Nephron (organoid): ENCODE results near the gene FARP1.

Source experiments
- H3K27ac Mint-ChIP-seq, 3 experiments: 2 replicates each; pipeline ENCODE4 v1.8.0; 2020; ENCODE audit warnings: mixed read lengths in 3 of 3, mild to moderate bottlenecking in 2 of 3, moderate library complexity in 1 of 3
- H3K27me3 Mint-ChIP-seq: 2 replicates; pipeline ENCODE4 v1.8.0; 2021; ENCODE audit warnings: low read depth, mild to moderate bottlenecking, moderate library complexity, mixed read lengths
- H3K36me3 Mint-ChIP-seq: 2 replicates; pipeline ENCODE4 v1.8.0; 2020; ENCODE audit warnings: low read depth, mixed read lengths
- H3K4me1 Mint-ChIP-seq: 2 replicates; pipeline ENCODE4 v1.8.0; 2020; ENCODE audit warnings: mixed read lengths
- H3K4me3 Mint-ChIP-seq, 3 experiments: 2 replicates each; pipeline ENCODE4 v1.8.0; 2020; ENCODE audit warnings: mild to moderate bottlenecking in 3 of 3, mixed read lengths in 3 of 3, moderate library complexity in 2 of 3
- H3K9me3 Mint-ChIP-seq: 2 replicates; pipeline ENCODE4 v1.8.0; 2020; ENCODE audit warnings: mixed read lengths
- CTCF ChIP-seq, 3 experiments: fragments of 200-600 bp; sonication (generic); IDR thresholded peaks; one replicate each; pipeline ENCODE4 v1.5.0; 2021; ENCODE audit warnings: antibody characterized with exemption in 3 of 3; ENCODE audit not compliant: unreplicated experiment in 3 of 3

The FARP1 gene

GRCh38 chr13:98141091-98141490 is 1.8 kb upstream of the FARP1 start:
- H3K36me3 Mint-ChIP-seq, result no peaks in the 10 kb centered on the region
- no peak for TF ChIP-seq CTCF (IDR thresholded peaks at IDR 0.05; ENCODE audit: unreplicated experiment in 3 of 3)
- H3K4me1 Mint-ChIP-seq, result peaks cover 20% of the 10 kb centered on the region
- peak overlapping the region in 2 of 3 experiments; percentile 65 to 78 for H3K27ac Mint-ChIP-seq
- peak overlapping the region; percentile 81 to 86 (median 84) for H3K4me3 Mint-ChIP-seq
- H3K27me3 Mint-ChIP-seq, result peaks cover 5% of the 10 kb centered on the region
- H3K9me3 Mint-ChIP-seq, result no peaks in the 10 kb centered on the region

GRCh38 chr13:98141509-98142379 is 1.1 kb upstream of the FARP1 start:
- Mint-ChIP-seq H3K9me3 (no peaks in the 10 kb centered on the region), H3K27ac (peak overlapping the region; percentile 65 to 78 (median 78)), H3K27me3 (peaks cover 5% of the 10 kb centered on the region), H3K4me3 (peak overlapping the region; percentile 81 to 86 (median 84)), H3K36me3 (no peaks in the 10 kb centered on the region), H3K4me1 (peaks cover 24% of the 10 kb centered on the region)
- no peak for TF ChIP-seq CTCF (IDR thresholded peaks at IDR 0.05; ENCODE audit: unreplicated experiment in 3 of 3)

DNA sequence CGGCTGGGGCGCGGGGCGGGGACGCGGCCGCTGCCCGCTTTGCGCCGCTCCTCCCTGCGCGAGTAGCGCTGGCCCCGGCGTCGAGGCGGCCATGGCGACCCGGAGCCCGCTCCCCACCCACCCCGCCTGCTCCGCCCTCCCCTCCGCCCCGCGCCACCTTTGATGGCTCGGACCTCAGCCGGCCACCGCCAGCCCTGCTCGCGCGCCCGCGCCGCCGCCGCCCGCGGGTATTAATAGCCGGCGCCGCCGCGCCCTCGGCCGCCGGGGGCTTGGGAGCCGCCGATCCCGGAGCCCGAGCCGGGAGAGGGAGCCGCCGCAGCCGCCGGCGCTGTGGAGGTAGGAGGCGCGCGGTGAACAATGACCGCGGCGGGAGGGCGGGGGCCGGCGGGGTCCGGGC is 261 bp downstream of the FARP1 start:
- no peaks in the 10 kb centered on the region for H3K9me3 Mint-ChIP-seq
- peaks cover under 1% of the 10 kb centered on the region for H3K36me3 Mint-ChIP-seq
- TF ChIP-seq CTCF (IDR thresholded peaks at IDR 0.05; ENCODE audit: unreplicated experiment in 3 of 3), result no peak
- peaks cover 38% of the 10 kb centered on the region for H3K4me1 Mint-ChIP-seq
- no peak overlapping the region for H3K4me3 Mint-ChIP-seq
- H3K27me3 Mint-ChIP-seq, result peaks cover 5% of the 10 kb centered on the region
- H3K27ac Mint-ChIP-seq, result no peak overlapping the region

DNA sequence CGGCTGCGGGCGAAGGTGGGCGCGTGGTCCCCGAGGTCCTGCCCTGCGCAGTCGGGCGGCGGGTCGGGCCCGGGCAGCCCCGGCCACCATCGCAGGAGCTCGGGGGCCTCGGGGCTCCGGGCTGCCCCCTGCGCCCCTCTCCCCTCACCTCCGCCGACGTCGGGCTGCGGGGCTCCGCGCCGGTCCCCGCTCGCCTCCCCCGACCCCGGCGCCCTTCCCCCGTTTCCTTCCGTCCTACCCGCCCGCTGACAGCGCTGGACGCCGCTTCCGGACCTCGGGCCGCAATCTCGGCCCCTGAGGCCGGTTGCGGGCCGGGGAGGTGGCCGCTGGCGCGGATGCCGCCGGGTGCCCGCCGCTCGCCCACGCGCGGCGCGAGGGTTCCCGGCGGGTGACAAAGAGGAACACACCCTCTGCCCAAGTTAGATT is 720 bp downstream of the FARP1 start:
- Mint-ChIP-seq H3K4me3 (peak overlapping the region; percentile 97 to 99 (median 97)), H3K36me3 (peaks cover 5% of the 10 kb centered on the region)

DNA sequence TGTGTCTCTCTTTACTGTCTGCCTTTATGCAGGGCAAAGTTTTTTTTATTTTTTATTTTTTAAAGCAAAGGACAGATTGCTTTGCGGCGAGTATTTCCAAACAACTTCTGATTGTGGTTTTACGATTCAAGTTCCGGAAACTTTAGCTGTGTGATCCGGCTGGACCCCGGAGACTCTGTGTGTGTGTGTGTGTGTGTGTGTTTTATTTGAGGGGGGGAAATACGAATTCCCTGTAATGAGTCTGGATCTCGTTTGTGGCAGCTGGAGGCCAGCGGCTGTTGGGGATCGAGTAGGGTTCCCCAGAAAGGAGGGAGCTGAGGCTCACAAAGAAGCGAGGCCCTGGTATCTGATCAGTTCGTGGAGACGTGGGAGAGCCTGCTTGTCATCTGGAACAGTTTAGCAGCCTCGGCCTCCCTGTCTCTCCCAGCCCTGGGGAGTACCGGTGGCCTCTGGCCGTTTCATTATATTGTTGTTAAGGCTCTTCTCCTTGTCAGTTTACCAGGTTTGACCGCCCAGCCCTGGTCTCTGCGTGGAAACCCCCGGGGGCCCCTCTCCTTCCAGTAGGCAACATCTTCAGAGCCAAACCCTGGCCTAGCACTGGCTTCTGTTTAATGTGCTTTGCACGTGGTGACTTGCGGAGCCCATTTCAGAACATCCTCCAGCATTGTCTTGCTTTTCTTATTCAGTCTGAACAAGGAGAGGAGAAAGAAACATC is 1.3 kb downstream of the FARP1 start:
- Mint-ChIP-seq H3K36me3 (peaks cover 9% of the 10 kb centered on the region), H3K9me3 (no peaks in the 10 kb centered on the region), H3K4me3 (peak overlapping the region; percentile 97 to 99 (median 97)), H3K27me3 (peaks cover 5% of the 10 kb centered on the region), H3K4me1 (peaks cover 46% of the 10 kb centered on the region), H3K27ac (peak overlapping the region; percentile 96 to 99 (median 98))
- TF ChIP-seq CTCF (IDR thresholded peaks at IDR 0.05; ENCODE audit: unreplicated experiment in 3 of 3), result no peak

More for the DNA sequence above, 720 bp downstream of the FARP1 start:
- Mint-ChIP-seq H3K4me1 (peaks cover 42% of the 10 kb centered on the region), H3K27me3 (peaks cover 5% of the 10 kb centered on the region), H3K9me3 (no peaks in the 10 kb centered on the region), H3K27ac (peak overlapping the region; percentile 96 to 99 (median 98))
- no peak for TF ChIP-seq CTCF (IDR thresholded peaks at IDR 0.05; ENCODE audit: unreplicated experiment in 3 of 3)
